ENCODE data around the gene KLHDC3.

GRCh38 chr6:42981836-42982235, 32.2 kb upstream of the KLHDC3 start:
- no peak for TF ChIP-seq ZNF263 (CRISPR knock-in tag; IDR thresholded peaks at IDR 0.05)
- no peak for TF ChIP-seq CTCF (CRISPR knock-in tag; IDR thresholded peaks at IDR 0.05)
- TF ChIP-seq ZNF891 (CRISPR knock-in tag; IDR thresholded peaks at IDR 0.05): no peak
- TF ChIP-seq RBM22 (optimal IDR thresholded peaks at IDR 0.05; ENCODE audit: low read length): no peak
- TF ChIP-seq, protein P1, sequence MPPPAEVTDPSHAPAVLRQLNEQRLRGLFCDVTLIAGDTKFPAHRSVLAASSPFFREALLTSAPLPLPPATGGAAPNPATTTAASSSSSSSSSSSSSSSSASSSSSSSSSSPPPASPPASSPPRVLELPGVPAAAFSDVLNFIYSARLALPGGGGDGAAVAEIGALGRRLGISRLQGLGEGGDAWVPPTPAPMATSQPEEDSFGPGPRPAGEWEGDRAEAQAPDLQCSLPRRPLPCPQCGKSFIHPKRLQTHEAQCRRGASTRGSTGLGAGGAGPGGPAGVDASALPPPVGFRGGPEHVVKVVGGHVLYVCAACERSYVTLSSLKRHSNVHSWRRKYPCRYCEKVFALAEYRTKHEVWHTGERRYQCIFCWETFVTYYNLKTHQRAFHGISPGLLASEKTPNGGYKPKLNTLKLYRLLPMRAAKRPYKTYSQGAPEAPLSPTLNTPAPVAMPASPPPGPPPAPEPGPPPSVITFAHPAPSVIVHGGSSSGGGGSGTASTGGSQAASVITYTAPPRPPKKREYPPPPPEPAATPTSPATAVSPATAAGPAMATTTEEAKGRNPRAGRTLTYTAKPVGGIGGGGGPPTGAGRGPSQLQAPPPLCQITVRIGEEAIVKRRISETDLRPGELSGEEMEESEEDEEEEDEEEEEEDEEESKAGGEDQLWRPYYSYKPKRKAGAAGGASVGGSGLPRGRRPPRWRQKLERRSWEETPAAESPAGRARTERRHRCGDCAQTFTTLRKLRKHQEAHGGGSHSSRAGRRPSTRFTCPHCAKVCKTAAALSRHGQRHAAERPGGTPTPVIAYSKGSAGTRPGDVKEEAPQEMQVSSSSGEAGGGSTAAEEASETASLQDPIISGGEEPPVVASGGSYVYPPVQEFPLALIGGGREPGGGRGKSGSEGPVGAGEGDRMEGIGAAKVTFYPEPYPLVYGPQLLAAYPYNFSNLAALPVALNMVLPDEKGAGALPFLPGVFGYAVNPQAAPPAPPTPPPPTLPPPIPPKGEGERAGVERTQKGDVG (CRISPR knock-in tag; IDR thresholded peaks at IDR 0.05; ENCODE audit: borderline replicate concordance): no peak
- no peak for TF ChIP-seq ZFP36L1 (CRISPR knock-in tag; IDR thresholded peaks at IDR 0.05)
- no peak for TF ChIP-seq YY1 (IDR thresholded peaks at IDR 0.05; ENCODE audit: insufficient read depth, insufficient replicate concordance, low read depth, low read length)
